ENCODE results near the gene TST. TPM values are rescaled to one million over a fixed set of nuclear protein-coding genes. Genes with fewer than 3 reads are reported as not detected.

TST gene
- polyA plus RNA-seq, 1 of the 3 experiments (the other 2 are of a cell fraction) = 49.4 TPM

DNA sequence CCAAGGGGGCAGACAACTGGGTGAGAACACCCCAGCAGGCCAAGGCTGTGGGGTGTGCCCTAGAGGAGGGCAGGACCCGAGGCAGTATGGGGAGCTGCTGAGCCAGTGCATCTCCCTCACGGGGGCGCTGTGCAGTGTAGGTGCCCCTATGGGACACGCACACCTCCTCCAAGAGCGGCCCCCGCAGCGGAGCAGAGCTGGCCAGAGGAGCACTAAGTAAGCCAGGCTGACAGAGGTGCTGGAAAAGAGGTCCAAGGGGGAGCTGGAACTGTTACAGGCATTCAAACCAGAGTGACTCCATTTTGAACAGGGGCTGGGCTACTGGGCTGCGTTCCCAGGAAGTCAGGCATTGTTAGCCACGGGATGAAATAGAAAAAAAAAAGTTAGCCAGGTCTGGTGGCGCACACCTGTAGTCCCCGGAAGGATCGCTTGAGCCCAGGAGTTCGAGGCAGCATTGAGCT, 41.8 kb downstream of the TST start:
- no peaks in the 10 kb centered on the region for H3F3A ChIP-seq (replicated peaks; ENCODE audit: insufficient read depth)
- ChIA-PET POLR2A (no interaction called here), CTCF (interaction anchor here (0.6 to 6.1 kb wide), 50 partner anchors 9 to 466 kb away, joined by 3 to 57 read pairs (median 4); partner anchors contain the start of genes EIF3D, IFT27, PVALB and TST)
- H3K27ac ChIP-seq (ENCODE audit: low read depth in 2 of 2, low read length in 1 of 2) = no peak overlapping the region
- peaks cover 6% of the 10 kb centered on the region; the same call in 1 of the 2 replicates for H3K27me3 ChIP-seq (ENCODE audit: insufficient read depth)
- H3K9me3 ChIP-seq = no peaks in the 10 kb centered on the region
- H3K4me1 ChIP-seq (ENCODE audit: control insufficient read depth in 1 of 2, insufficient read depth in 2 of 2, low read depth in 1 of 2, low read length in 1 of 2) = no peaks in the 10 kb centered on the region; a peak in 1 of 4 replicates
- peak overlapping the region; percentile 98 for H2AFZ ChIP-seq (ENCODE audit: low read depth)
- H3K9me2 ChIP-seq = no peaks in the 10 kb centered on the region
- WGBS (ENCODE audit: low lambda C conversion rate) = 35% methylated on average over 12 of the region's 13 CpGs
- peak overlapping the region; percentile 45 to 61 for H3K4me3 ChIP-seq (ENCODE audit: low read depth in 2 of 2, low read length in 1 of 2)
- peak overlapping the region; percentile 23; the same call in 1 of the 2 replicates for H3K9ac ChIP-seq
- no peaks in the 10 kb centered on the region for H3K79me2 ChIP-seq (ENCODE audit: insufficient read depth)
- H3K4me2 ChIP-seq = peak overlapping the region; percentile 81
- peak; percentile 56 for DNase-seq
- no peak for TF ChIP-seq SIN3A (IDR thresholded peaks at IDR 0.05; ENCODE audit: borderline replicate concordance, low read depth, low read length)
- TF ChIP-seq, protein P1, sequence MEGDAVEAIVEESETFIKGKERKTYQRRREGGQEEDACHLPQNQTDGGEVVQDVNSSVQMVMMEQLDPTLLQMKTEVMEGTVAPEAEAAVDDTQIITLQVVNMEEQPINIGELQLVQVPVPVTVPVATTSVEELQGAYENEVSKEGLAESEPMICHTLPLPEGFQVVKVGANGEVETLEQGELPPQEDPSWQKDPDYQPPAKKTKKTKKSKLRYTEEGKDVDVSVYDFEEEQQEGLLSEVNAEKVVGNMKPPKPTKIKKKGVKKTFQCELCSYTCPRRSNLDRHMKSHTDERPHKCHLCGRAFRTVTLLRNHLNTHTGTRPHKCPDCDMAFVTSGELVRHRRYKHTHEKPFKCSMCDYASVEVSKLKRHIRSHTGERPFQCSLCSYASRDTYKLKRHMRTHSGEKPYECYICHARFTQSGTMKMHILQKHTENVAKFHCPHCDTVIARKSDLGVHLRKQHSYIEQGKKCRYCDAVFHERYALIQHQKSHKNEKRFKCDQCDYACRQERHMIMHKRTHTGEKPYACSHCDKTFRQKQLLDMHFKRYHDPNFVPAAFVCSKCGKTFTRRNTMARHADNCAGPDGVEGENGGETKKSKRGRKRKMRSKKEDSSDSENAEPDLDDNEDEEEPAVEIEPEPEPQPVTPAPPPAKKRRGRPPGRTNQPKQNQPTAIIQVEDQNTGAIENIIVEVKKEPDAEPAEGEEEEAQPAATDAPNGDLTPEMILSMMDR (IDR thresholded peaks at IDR 0.05) = peak; percentile 52
- no peak for TF ChIP-seq TEAD4 (IDR thresholded peaks at IDR 0.05; ENCODE audit: borderline replicate concordance, insufficient read depth)
- H3K36me3 ChIP-seq (replicated peaks in 1 of 2; ENCODE audit: control insufficient read depth in 1 of 2, insufficient read depth in 2 of 2, low read length in 1 of 2) = no peaks in the 10 kb centered on the region
- H4K20me1 ChIP-seq (ENCODE audit: insufficient read depth) = no peaks in the 10 kb centered on the region

DNA sequence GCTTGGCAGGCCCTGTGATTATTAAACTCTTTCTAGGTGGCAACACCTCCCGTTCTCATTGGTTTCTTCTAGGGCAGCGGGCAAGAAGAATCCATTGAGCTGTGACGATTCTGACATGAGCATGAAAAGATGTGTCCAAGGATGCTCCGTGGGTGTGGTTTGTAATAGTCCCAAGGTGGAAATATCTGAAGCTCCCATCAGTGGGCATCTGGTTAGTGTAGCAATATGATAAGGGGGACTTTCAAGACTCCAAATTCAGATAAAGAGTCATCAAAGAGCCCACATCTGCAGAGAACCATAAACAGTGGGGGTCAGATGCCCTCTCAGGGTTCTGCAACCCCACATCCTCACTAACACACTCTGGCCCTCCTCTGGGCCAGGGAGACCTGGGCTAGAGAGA, 42.6 kb downstream of the TST start:
- Histone ChIP-seq H3K27me3 (ENCODE audit: insufficient read depth) (peaks cover 14% of the 10 kb centered on the region; the same call in 1 of the 2 replicates), H3K36me3 (replicated peaks in 1 of 2; ENCODE audit: control insufficient read depth in 1 of 2, insufficient read depth in 2 of 2, low read length in 1 of 2) (no peaks in the 10 kb centered on the region), H3K9me2 (no peaks in the 10 kb centered on the region), H3K79me2 (ENCODE audit: insufficient read depth) (no peaks in the 10 kb centered on the region), H3K27ac (ENCODE audit: low read depth in 2 of 2, low read length in 1 of 2) (no peak overlapping the region), H4K20me1 (ENCODE audit: insufficient read depth) (no peaks in the 10 kb centered on the region), H3K4me2 (no peak overlapping the region), H3K4me1 (ENCODE audit: control insufficient read depth in 1 of 2, insufficient read depth in 2 of 2, low read depth in 1 of 2, low read length in 1 of 2) (no peaks in the 10 kb centered on the region; a peak in 1 of 4 replicates), H3F3A (replicated peaks; ENCODE audit: insufficient read depth) (no peaks in the 10 kb centered on the region), H3K9ac (no peak overlapping the region), H3K9me3 (no peaks in the 10 kb centered on the region), H3K4me3 (ENCODE audit: low read depth in 2 of 2, low read length in 1 of 2) (no peak overlapping the region), H2AFZ (ENCODE audit: low read depth) (no peak overlapping the region)
- ChIA-PET POLR2A (no interaction called here), CTCF (interaction anchor here (0.9 to 6.1 kb wide), 20 partner anchors 8 to 465 kb away, joined by 3 to 57 read pairs (median 4); no protein-coding TSS in a partner anchor)
- 93% methylated on average over 4 of the region's 4 CpGs for WGBS (ENCODE audit: low lambda C conversion rate)
- DNase-seq = no peak
- no peak for TF ChIP-seq EZH2phosphoT487 (IDR thresholded peaks at IDR 0.05; ENCODE audit: borderline replicate concordance, low read depth)
- no peak for TF ChIP-seq MEF2A (IDR thresholded peaks at IDR 0.05; ENCODE audit: borderline replicate concordance, low read depth)
- no peak for TF ChIP-seq YY1 (IDR thresholded peaks at IDR 0.05; ENCODE audit: low read depth)
- no peak for TF ChIP-seq SMC3 (IDR thresholded peaks at IDR 0.05; ENCODE audit: low read depth, low read length)
- TF ChIP-seq, protein P2, sequence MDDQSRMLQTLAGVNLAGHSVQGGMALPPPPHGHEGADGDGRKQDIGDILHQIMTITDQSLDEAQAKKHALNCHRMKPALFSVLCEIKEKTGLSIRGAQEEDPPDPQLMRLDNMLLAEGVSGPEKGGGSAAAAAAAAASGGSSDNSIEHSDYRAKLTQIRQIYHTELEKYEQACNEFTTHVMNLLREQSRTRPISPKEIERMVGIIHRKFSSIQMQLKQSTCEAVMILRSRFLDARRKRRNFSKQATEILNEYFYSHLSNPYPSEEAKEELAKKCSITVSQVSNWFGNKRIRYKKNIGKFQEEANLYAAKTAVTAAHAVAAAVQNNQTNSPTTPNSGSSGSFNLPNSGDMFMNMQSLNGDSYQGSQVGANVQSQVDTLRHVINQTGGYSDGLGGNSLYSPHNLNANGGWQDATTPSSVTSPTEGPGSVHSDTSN (IDR thresholded peaks at IDR 0.05) = no peak
- no peak for TF ChIP-seq NFIC (IDR thresholded peaks at IDR 0.05; ENCODE audit: borderline replicate concordance)
- no peak for TF ChIP-seq FOXM1 (IDR thresholded peaks at IDR 0.05; ENCODE audit: low read depth)
- TF ChIP-seq RCOR1 (IDR thresholded peaks at IDR 0.05; ENCODE audit: low read length) = no peak
- no peak for TF ChIP-seq CHD2 (IDR thresholded peaks at IDR 0.05; ENCODE audit: low read length, partially characterized antibody)
- TF ChIP-seq NRF1 (IDR thresholded peaks at IDR 0.05; ENCODE audit: low read depth, low read length) = no peak
- no peak for TF ChIP-seq EP300 (IDR thresholded peaks at IDR 0.05; ENCODE audit: borderline replicate concordance in 1 of 2, low read depth in 1 of 2, low read length in 1 of 2)
- TF ChIP-seq, protein P3, sequence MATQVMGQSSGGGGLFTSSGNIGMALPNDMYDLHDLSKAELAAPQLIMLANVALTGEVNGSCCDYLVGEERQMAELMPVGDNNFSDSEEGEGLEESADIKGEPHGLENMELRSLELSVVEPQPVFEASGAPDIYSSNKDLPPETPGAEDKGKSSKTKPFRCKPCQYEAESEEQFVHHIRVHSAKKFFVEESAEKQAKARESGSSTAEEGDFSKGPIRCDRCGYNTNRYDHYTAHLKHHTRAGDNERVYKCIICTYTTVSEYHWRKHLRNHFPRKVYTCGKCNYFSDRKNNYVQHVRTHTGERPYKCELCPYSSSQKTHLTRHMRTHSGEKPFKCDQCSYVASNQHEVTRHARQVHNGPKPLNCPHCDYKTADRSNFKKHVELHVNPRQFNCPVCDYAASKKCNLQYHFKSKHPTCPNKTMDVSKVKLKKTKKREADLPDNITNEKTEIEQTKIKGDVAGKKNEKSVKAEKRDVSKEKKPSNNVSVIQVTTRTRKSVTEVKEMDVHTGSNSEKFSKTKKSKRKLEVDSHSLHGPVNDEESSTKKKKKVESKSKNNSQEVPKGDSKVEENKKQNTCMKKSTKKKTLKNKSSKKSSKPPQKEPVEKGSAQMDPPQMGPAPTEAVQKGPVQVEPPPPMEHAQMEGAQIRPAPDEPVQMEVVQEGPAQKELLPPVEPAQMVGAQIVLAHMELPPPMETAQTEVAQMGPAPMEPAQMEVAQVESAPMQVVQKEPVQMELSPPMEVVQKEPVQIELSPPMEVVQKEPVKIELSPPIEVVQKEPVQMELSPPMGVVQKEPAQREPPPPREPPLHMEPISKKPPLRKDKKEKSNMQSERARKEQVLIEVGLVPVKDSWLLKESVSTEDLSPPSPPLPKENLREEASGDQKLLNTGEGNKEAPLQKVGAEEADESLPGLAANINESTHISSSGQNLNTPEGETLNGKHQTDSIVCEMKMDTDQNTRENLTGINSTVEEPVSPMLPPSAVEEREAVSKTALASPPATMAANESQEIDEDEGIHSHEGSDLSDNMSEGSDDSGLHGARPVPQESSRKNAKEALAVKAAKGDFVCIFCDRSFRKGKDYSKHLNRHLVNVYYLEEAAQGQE (IDR thresholded peaks at IDR 0.05; ENCODE audit: low read depth, low read length) = no peak
- TF ChIP-seq POLR2AphosphoS5 (IDR thresholded peaks at IDR 0.05; ENCODE audit: low read depth, low read length) = no peak
- TF ChIP-seq JUND (IDR thresholded peaks at IDR 0.05) = no peak
- no peak for TF ChIP-seq TCF12 (IDR thresholded peaks at IDR 0.05)

All from SK-N-SH (cell line).